GM23338 (cell line): ENCODE measurements around the gene CDC42EP5. TPM values are rescaled to one million over a fixed set of nuclear protein-coding genes. Genes with fewer than 3 reads are reported as not detected.

Source experiments
- ATAC-seq: fragments of 200-7000 bp; cut with Tn5 transposase; 3 replicates; pipeline ENCODE4 v1.9.1; 2020
- DNase-seq: peaks from one replicate; pipeline ENCODE4 v3.0.0-alpha.2; 2015; ENCODE audit warnings: low spot score
- H2AFZ ChIP-seq: fragments of 200-600 bp; sonication (generic); 2 replicates; pipeline ENCODE4 v1.8.0; 2016; ENCODE audit warnings: antibody characterized with exemption, mild to moderate bottlenecking, moderate library complexity
- H3F3A ChIP-seq: fragments of 200-600 bp; sonication (generic); replicated peaks from 2 replicates; pipeline ENCODE4 v1.8.0; 2017; ENCODE audit warnings: antibody characterized with exemption, mixed run types, low read depth
- H3K27ac ChIP-seq: fragments of 200-600 bp; sonication (generic); 2 replicates; pipeline ENCODE4 v1.6.1; 2016; ENCODE audit warnings: low read depth
- H3K27me3 ChIP-seq: fragments of 200-600 bp; sonication (generic); 2 replicates; pipeline ENCODE4 v1.8.0; 2016; ENCODE audit warnings: mild to moderate bottlenecking, mixed run types, moderate library complexity; ENCODE audit not compliant: insufficient read depth
- H3K36me3 ChIP-seq: fragments of 200-600 bp; sonication (generic); 2 replicates; pipeline ENCODE4 v1.8.0; 2016; ENCODE audit warnings: mild to moderate bottlenecking; ENCODE audit not compliant: insufficient read depth
- H3K4me1 ChIP-seq: fragments of 200-600 bp; sonication (generic); 2 replicates; pipeline ENCODE4 v1.8.0; 2016; ENCODE audit warnings: mild to moderate bottlenecking, moderate library complexity; ENCODE audit not compliant: insufficient read depth
- H3K4me2 ChIP-seq: fragments of 200-600 bp; sonication (generic); 2 replicates; pipeline ENCODE4 v1.7.1; 2017; ENCODE audit warnings: mixed run types
- H3K4me3 ChIP-seq: fragments of 200-600 bp; sonication (generic); 2 replicates; pipeline ENCODE4 v1.6.1; 2016; ENCODE audit warnings: mixed run types
- H3K79me2 ChIP-seq: fragments of 200-600 bp; sonication (generic); replicated peaks from 2 replicates; pipeline ENCODE4 v1.8.0; 2017; ENCODE audit warnings: mild to moderate bottlenecking; ENCODE audit not compliant: insufficient read depth
- H3K9me2 ChIP-seq: fragments of 200-600 bp; sonication (generic); 2 replicates; pipeline ENCODE4 v1.8.0; 2017; ENCODE audit not compliant: insufficient read depth
- H4K20me1 ChIP-seq: fragments of 200-600 bp; sonication (generic); replicated peaks from 2 replicates; pipeline ENCODE4 v1.8.0; 2017; ENCODE audit warnings: mild to moderate bottlenecking; ENCODE audit not compliant: insufficient read depth
- H3K27ac Mint-ChIP-seq: 2 replicates; pipeline ENCODE4 v1.8.0; 2020; ENCODE audit warnings: inconsistent platforms, mild to moderate bottlenecking, moderate library complexity, mixed read lengths
- H3K27me3 Mint-ChIP-seq: 3 replicates; pipeline ENCODE4 v1.8.0; 2022; ENCODE audit warnings: low read depth, mild to moderate bottlenecking, moderate library complexity, mixed read lengths, inconsistent platforms; ENCODE audit not compliant: insufficient read depth, poor library complexity
- H3K36me3 Mint-ChIP-seq: 3 replicates; pipeline ENCODE4 v1.8.0; 2021; ENCODE audit warnings: low read depth, mild to moderate bottlenecking, inconsistent platforms, moderate library complexity, mixed read lengths
- H3K4me1 Mint-ChIP-seq: 3 replicates; pipeline ENCODE4 v1.8.0; 2020; ENCODE audit warnings: mild to moderate bottlenecking, inconsistent platforms, mixed read lengths
- H3K4me3 Mint-ChIP-seq: 3 replicates; pipeline ENCODE4 v1.8.0; 2021; ENCODE audit warnings: moderate library complexity, mild to moderate bottlenecking, inconsistent platforms, mixed read lengths
- H3K9me3 Mint-ChIP-seq: 3 replicates; pipeline ENCODE4 v1.8.0; 2020; ENCODE audit warnings: moderate library complexity, mild to moderate bottlenecking, inconsistent platforms, mixed read lengths
- CTCF ChIP-seq, 2 experiments: fragments of 200-600 bp in 1 of 2; sonication (generic) in 1 of 2; conservative IDR thresholded peaks; 2 replicates each; pipeline versions ENCODE4 v1.5.1 to v1.6.1; 2016 to 2017; ENCODE audit warnings: antibody characterized with exemption in 2 of 2, low read depth in 2 of 2, mild to moderate bottlenecking in 2 of 2, moderate library complexity in 1 of 2
- EZH2 ChIP-seq: fragments of 200-600 bp; sonication (generic); IDR thresholded peaks from one replicate; pipeline ENCODE4 v1.8.0; 2017; ENCODE audit warnings: antibody characterized with exemption, mild to moderate bottlenecking, low read depth; ENCODE audit not compliant: unreplicated experiment
- JUNB ChIP-seq: IDR thresholded peaks from one replicate; pipeline ENCODE4 v1.6.1; 2016; ENCODE audit warnings: antibody characterized with exemption; ENCODE audit not compliant: unreplicated experiment
- NANOG ChIP-seq: IDR thresholded peaks from 2 replicates; pipeline ENCODE4 v1.6.1; 2016; ENCODE audit warnings: antibody characterized with exemption, borderline replicate concordance
- POLR2AphosphoS5 ChIP-seq: IDR thresholded peaks from 2 replicates; pipeline ENCODE4 v1.6.1; 2016; ENCODE audit warnings: antibody characterized with exemption, low read depth
- STAT1 ChIP-seq: IDR thresholded peaks from one replicate; pipeline ENCODE4 v1.6.1; 2016; ENCODE audit warnings: antibody characterized with exemption; ENCODE audit not compliant: unreplicated experiment
- ZNF114 ChIP-seq: fragments of 250-450 bp; sonication (Bioruptor Pico); IDR thresholded peaks from 2 replicates; pipeline ENCODE4 v1.5.0; 2020; ENCODE audit warnings: mild to moderate bottlenecking, moderate library complexity
- ZNF331 ChIP-seq: fragments of 250-450 bp; sonication (Bioruptor Pico); IDR thresholded peaks from 2 replicates; pipeline ENCODE4 v1.5.0; 2020; ENCODE audit warnings: low read depth, mild to moderate bottlenecking, moderate library complexity
- ZNF462 ChIP-seq: fragments of 250-450 bp; sonication (Bioruptor Pico); IDR thresholded peaks from 2 replicates; pipeline ENCODE4 v1.5.0; 2020; ENCODE audit warnings: mild to moderate bottlenecking, moderate library complexity
- polyA plus RNA-seq: library from polyadenylated mRNA; unstranded; fragments of >200 nt; fragmentation: Nextera tagmentation; extraction: Ambion mirVana; gene quantifications from 2 replicates; pipeline ENCODE4 v1.2.1, GENCODE V29; 2016
- total RNA-seq: library from RNA; depleted of rRNA; stranded (reverse); fragments of >200 nt; shearing (Covaris generic); gene quantifications from 2 replicates; pipeline ENCODE4 v1.2.3, GENCODE V29; 2014
- TF ChIP-seq, protein P1 (sequence below): IDR thresholded peaks from 2 replicates; pipeline ENCODE4 v1.6.1; 2016; ENCODE audit warnings: antibody characterized with exemption

CDC42EP5 gene
- total and polyA plus RNA-seq, 2 experiments from 2014 or later: 1.4 to 3.4 TPM

DNA sequence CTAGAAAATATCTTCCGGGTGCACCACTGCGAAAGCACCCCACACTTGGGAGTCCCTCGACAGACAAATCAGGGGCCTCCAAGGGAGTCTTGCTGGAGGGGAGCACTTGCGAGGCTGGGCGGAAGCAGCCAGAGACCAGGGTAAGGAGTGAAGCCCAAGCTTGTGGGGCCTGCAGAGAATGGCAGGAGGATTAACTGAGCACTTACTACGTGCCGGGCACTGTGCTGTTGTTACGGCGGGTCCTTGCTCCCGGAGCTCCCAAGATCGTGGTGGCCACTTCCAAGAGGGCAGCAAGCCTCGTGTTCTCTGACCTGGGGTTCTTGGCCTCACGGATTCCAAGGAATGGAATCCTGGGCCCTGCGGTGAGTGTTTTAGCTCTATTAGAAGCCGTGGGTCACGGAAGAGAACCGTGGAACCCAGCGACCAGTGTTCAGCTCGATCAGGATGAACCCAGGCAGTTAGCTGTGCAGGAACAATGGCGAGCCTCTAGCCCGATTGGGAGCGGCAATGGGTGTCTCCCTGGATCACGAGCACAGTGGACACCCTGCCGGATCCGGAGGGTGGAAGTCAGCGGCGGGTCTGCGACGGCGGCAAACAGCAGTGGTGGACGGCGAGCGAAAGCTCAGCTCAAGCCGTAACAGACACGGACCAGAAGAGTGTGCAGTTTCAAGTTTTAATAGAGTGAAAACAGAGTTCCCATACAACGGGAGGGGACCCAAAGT, 48.3 kb downstream of the CDC42EP5 start:
- no peaks in the 10 kb centered on the region; the same call in 1 of the 2 replicates for H4K20me1 ChIP-seq
- H3K4me1 Mint-ChIP-seq: peaks cover 29% of the 10 kb centered on the region
- no peak overlapping the region for H2AFZ ChIP-seq
- H3K79me2 ChIP-seq: 0 out of 2 replicates have a peak, but pooled peaks cover 3% of the 10 kb centered on the region
- H3K27ac Mint-ChIP-seq: no peak overlapping the region
- H3K36me3 Mint-ChIP-seq: peaks cover 53% of the 10 kb centered on the region
- no peak overlapping the region for H3K4me3 Mint-ChIP-seq
- no peak for ATAC-seq
- H3K4me2 ChIP-seq: no peak overlapping the region
- TF ChIP-seq POLR2AphosphoS5 (no peak), CTCF (conservative IDR thresholded peaks at IDR 0.05; ENCODE audit: low read depth in 2 of 2) (no peak), STAT1 (no peak), ZNF114 (CRISPR knock-in tag) (no peak)
- no peaks in the 10 kb centered on the region for H3K36me3 ChIP-seq
- peaks cover 7% of the 10 kb centered on the region; the same call in 1 of the 2 replicates for H3F3A ChIP-seq
- no peaks in the 10 kb centered on the region for H3K9me2 ChIP-seq
- H3K9me3 Mint-ChIP-seq: no peaks in the 10 kb centered on the region; the same call in 2 of the 3 replicates
- peaks cover 23% of the 10 kb centered on the region for H3K27me3 Mint-ChIP-seq
- no peak overlapping the region for H3K27ac ChIP-seq
- H3K4me1 ChIP-seq: peaks cover 18% of the 10 kb centered on the region
- no peak for DNase-seq
- no peak overlapping the region for H3K4me3 ChIP-seq
- no peaks in the 10 kb centered on the region for H3K27me3 ChIP-seq

- Histone ChIP-seq H3K9me2 (no peaks in the 10 kb centered on the region), H4K20me1 (no peaks in the 10 kb centered on the region; the same call in 1 of the 2 replicates), H3K4me1 (peaks cover 24% of the 10 kb centered on the region), H3K27ac (no peak overlapping the region), H3K79me2 (0 out of 2 replicates have a peak, but pooled peaks cover 3% of the 10 kb centered on the region), H3K36me3 (no peaks in the 10 kb centered on the region), H3K4me3 (no peak overlapping the region), H3K4me2 (no peak overlapping the region), H2AFZ (no peak overlapping the region), H3F3A (peaks cover 7% of the 10 kb centered on the region; the same call in 1 of the 2 replicates), H3K27me3 (no peaks in the 10 kb centered on the region)
- Mint-ChIP-seq H3K9me3 (no peaks in the 10 kb centered on the region; the same call in 2 of the 3 replicates), H3K4me1 (peaks cover 32% of the 10 kb centered on the region), H3K4me3 (no peak overlapping the region), H3K36me3 (peaks cover 53% of the 10 kb centered on the region), H3K27me3 (peaks cover 23% of the 10 kb centered on the region), H3K27ac (no peak overlapping the region)
- no peak for DNase-seq
- no peak for ATAC-seq
- TF ChIP-seq ZNF114 (CRISPR knock-in tag) (no peak), EZH2 (no peak), ZNF331 (CRISPR knock-in tag) (no peak), ZNF462 (CRISPR knock-in tag) (no peak), JUNB (no peak), POLR2AphosphoS5 (no peak), NANOG (no peak)
- TF ChIP-seq, protein P1, sequence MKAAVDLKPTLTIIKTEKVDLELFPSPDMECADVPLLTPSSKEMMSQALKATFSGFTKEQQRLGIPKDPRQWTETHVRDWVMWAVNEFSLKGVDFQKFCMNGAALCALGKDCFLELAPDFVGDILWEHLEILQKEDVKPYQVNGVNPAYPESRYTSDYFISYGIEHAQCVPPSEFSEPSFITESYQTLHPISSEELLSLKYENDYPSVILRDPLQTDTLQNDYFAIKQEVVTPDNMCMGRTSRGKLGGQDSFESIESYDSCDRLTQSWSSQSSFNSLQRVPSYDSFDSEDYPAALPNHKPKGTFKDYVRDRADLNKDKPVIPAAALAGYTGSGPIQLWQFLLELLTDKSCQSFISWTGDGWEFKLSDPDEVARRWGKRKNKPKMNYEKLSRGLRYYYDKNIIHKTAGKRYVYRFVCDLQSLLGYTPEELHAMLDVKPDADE: no peak
These were observed 48.9 kb downstream of the CDC42EP5 start for GRCh38 chr19:54424201-54424600.
